IMR-90 (cell line): Measurements from ENCODE around the gene PLEKHD1. TPM values are rescaled to one million over a fixed set of nuclear protein-coding genes. Genes with fewer than 3 reads are reported as not detected.

Experiments
- ATAC-seq: fragments of 200-7000 bp; cut with Tn5 transposase; 2 replicates; pipeline ENCODE4 v1.9.1; 2020; ENCODE audit warnings: low read depth, mild to moderate bottlenecking, moderate library complexity
- BruUV-seq: library from RNA; stranded (reverse); fragments of 400-500 nt; replicated peaks from 2 replicates; lab custom pipeline; 2021; lab: Mats Ljungman, UMichigan
- CTCF ChIA-PET: fragments of 300-600 bp; formaldehyde crosslinking; extraction: SDS; loops from one replicate; lab custom pipeline; 2021; ENCODE audit warnings: antibody characterized with exemption; lab: Yijun Ruan, JAX
- POLR2A ChIA-PET: fragments of 300-600 bp; sonication (Branson Sonifier 250); formaldehyde crosslinking; loops from one replicate; lab custom pipeline; 2022; ENCODE audit warnings: antibody characterized with exemption; ENCODE audit not compliant: unreplicated experiment; lab: Charles Lee
- DNase-seq: peaks from one replicate; pipeline ENCODE4 v3.0.0; 2013
- H2AFZ ChIP-seq: replicated peaks from 2 replicates; pipeline ENCODE3; 2013; ENCODE audit warnings: low read length, mild to moderate bottlenecking; ENCODE audit not compliant: poor library complexity
- H2AK5ac ChIP-seq: 2 replicates; pipeline ENCODE4 v1.6.1; 2013; ENCODE audit warnings: low read depth, low read length, inconsistent platforms
- H2AK9ac ChIP-seq: replicated peaks from 2 replicates; pipeline ENCODE3; 2013; ENCODE audit warnings: mild to moderate bottlenecking, low read depth, low read length, moderate library complexity; ENCODE audit not compliant: poor library complexity
- H2BK120ac ChIP-seq: 2 replicates; pipeline ENCODE4 v1.6.1; 2013; ENCODE audit warnings: low read depth, low read length, inconsistent platforms
- H2BK15ac ChIP-seq: 3 replicates; pipeline ENCODE4 v1.6.1; 2013; ENCODE audit warnings: low read depth, low read length, inconsistent platforms
- H2BK20ac ChIP-seq: 2 replicates; pipeline ENCODE4 v1.6.1; 2013; ENCODE audit warnings: low read depth, mild to moderate bottlenecking, inconsistent platforms, low read length, moderate library complexity
- H2BK5ac ChIP-seq: 2 replicates; pipeline ENCODE4 v1.6.1; 2013; ENCODE audit warnings: mild to moderate bottlenecking, low read depth, low read length, inconsistent platforms; ENCODE audit not compliant: poor library complexity, severe bottlenecking
- H3K14ac ChIP-seq: replicated peaks from 2 replicates; pipeline ENCODE4 v1.6.1; 2013; ENCODE audit warnings: low read depth, low read length, inconsistent platforms
- H3K18ac ChIP-seq: 2 replicates; pipeline ENCODE4 v1.6.1; 2013; ENCODE audit warnings: low read depth, low read length, control low read depth
- H3K23ac ChIP-seq: 2 replicates; pipeline ENCODE4 v1.6.1; 2013; ENCODE audit warnings: low read depth, low read length, inconsistent platforms
- H3K27ac ChIP-seq: 2 replicates; pipeline ENCODE4 v1.5.1; 2013; ENCODE audit warnings: mild to moderate bottlenecking, control low read depth, low read length; ENCODE audit not compliant: insufficient read depth
- H3K27me3 ChIP-seq: 2 replicates; pipeline ENCODE4 v1.6.1; 2013; ENCODE audit warnings: low read length; ENCODE audit not compliant: control insufficient read depth, insufficient read depth
- H3K36me3 ChIP-seq: 2 replicates; pipeline ENCODE4 v1.6.1; 2013; ENCODE audit warnings: low read length, mixed read lengths; ENCODE audit not compliant: control insufficient read depth, insufficient read depth
- H3K4ac ChIP-seq: 2 replicates; pipeline ENCODE4 v1.6.1; 2013; ENCODE audit warnings: low read depth, low read length, inconsistent platforms
- H3K4me1 ChIP-seq: 2 replicates; pipeline ENCODE4 v1.6.1; 2013; ENCODE audit warnings: low read length, mixed read lengths; ENCODE audit not compliant: control insufficient read depth, insufficient read depth
- H3K4me2 ChIP-seq: 2 replicates; pipeline ENCODE4 v1.6.1; 2013; ENCODE audit warnings: low read depth, mild to moderate bottlenecking, control low read depth, low read length, moderate library complexity
- H3K4me3 ChIP-seq: 2 replicates; pipeline ENCODE4 v1.5.1; 2013; ENCODE audit warnings: low read depth, mild to moderate bottlenecking, control low read depth, low read length, moderate library complexity; ENCODE audit not compliant: insufficient read depth
- H3K56ac ChIP-seq: 2 replicates; pipeline ENCODE4 v1.6.1; 2013; ENCODE audit warnings: low read length, inconsistent platforms; ENCODE audit not compliant: insufficient read depth; ENCODE audit errors: extremely low read depth
- H3K79me1 ChIP-seq, 2 experiments: 2 replicates each; pipeline ENCODE4 v1.6.1; 2013; ENCODE audit warnings: low read length in 2 of 2, inconsistent platforms in 1 of 2, low read depth in 1 of 2
- H3K9ac ChIP-seq: 2 replicates; pipeline ENCODE4 v1.6.1; 2013; ENCODE audit warnings: low read depth, low read length, control low read depth
- H3K9me1 ChIP-seq: 2 replicates; pipeline ENCODE4 v1.6.1; 2013; ENCODE audit warnings: low read length, inconsistent platforms; ENCODE audit not compliant: insufficient read depth
- H3K9me3 ChIP-seq: 2 replicates; pipeline ENCODE4 v1.6.1; 2013; ENCODE audit warnings: low read length; ENCODE audit not compliant: control insufficient read depth, insufficient read depth
- H4K20me1 ChIP-seq: 2 replicates; pipeline ENCODE4 v1.6.1; 2013; ENCODE audit warnings: low read length, inconsistent platforms; ENCODE audit not compliant: insufficient read depth
- H4K5ac ChIP-seq: 2 replicates; pipeline ENCODE4 v1.6.1; 2013; ENCODE audit warnings: mild to moderate bottlenecking, low read depth, low read length, control low read depth
- H4K8ac ChIP-seq, 2 experiments: 2 replicates each; pipeline ENCODE4 v1.6.1; 2013; ENCODE audit warnings: low read depth in 2 of 2, low read length in 2 of 2, control low read depth in 1 of 2, inconsistent platforms in 1 of 2
- H4K91ac ChIP-seq: 2 replicates; pipeline ENCODE4 v1.6.1; 2013; ENCODE audit warnings: low read depth, low read length, inconsistent platforms; ENCODE audit not compliant: insufficient read depth
- BHLHE40 ChIP-seq: fragments of 150-350 bp; IDR thresholded peaks from 2 replicates; pipeline ENCODE4 v1.6.1; 2016; ENCODE audit warnings: mild to moderate bottlenecking, low read depth, low read length
- CEBPB ChIP-seq: IDR thresholded peaks from 2 replicates; pipeline ENCODE4 v1.6.1; 2012; ENCODE audit warnings: low read depth, low read length, improper control_type of control experiment
- CHD1 ChIP-seq: IDR thresholded peaks from 2 replicates; pipeline ENCODE4 v1.6.1; 2012; ENCODE audit warnings: low read depth, low read length, improper control_type of control experiment
- FOS ChIP-seq: fragments of 150-350 bp; IDR thresholded peaks from 2 replicates; pipeline ENCODE4 v1.6.1; 2016; ENCODE audit warnings: low read depth, low read length
- MAFK ChIP-seq: IDR thresholded peaks from 2 replicates; pipeline ENCODE4 v1.6.1; 2012; ENCODE audit warnings: low read depth, low read length, improper control_type of control experiment
- MAZ ChIP-seq: IDR thresholded peaks from 2 replicates; pipeline ENCODE4 v1.6.1; 2012; ENCODE audit warnings: low read depth, mild to moderate bottlenecking, low read length, improper control_type of control experiment, moderate library complexity, borderline replicate concordance
- MXI1 ChIP-seq: IDR thresholded peaks from 2 replicates; pipeline ENCODE4 v1.6.1; 2012; ENCODE audit warnings: low read depth, mild to moderate bottlenecking, low read length, moderate library complexity, borderline replicate concordance
- NFE2L2 ChIP-seq: fragments of 150-350 bp; IDR thresholded peaks from 2 replicates; pipeline ENCODE4 v1.6.1; 2016; ENCODE audit warnings: low read depth, mild to moderate bottlenecking, low read length
- POLR2A ChIP-seq: IDR thresholded peaks from 2 replicates; pipeline ENCODE4 v1.6.1; 2012; ENCODE audit warnings: mild to moderate bottlenecking, low read depth, low read length
- RAD21 ChIP-seq: IDR thresholded peaks from 2 replicates; pipeline ENCODE4 v1.6.1; 2012; ENCODE audit warnings: low read length, improper control_type of control experiment
- RCOR1 ChIP-seq: IDR thresholded peaks from 2 replicates; pipeline ENCODE4 v1.6.1; 2012; ENCODE audit warnings: mild to moderate bottlenecking, low read length, improper control_type of control experiment; ENCODE audit not compliant: insufficient replicate concordance
- RFX5 ChIP-seq: IDR thresholded peaks from 2 replicates; pipeline ENCODE4 v1.8.0; 2012; ENCODE audit warnings: low read depth, mild to moderate bottlenecking, low read length, moderate library complexity
- SMC3 ChIP-seq: fragments of 150-350 bp; IDR thresholded peaks from 2 replicates; pipeline ENCODE4 v1.6.1; 2016; ENCODE audit warnings: low read depth, mild to moderate bottlenecking, antibody characterized with exemption, low read length, moderate library complexity
- WGBS, 2 experiments: methylation state at CpG; one replicate each; pipeline versions ENCODE4 v1.1.5 to v1.1.7; 2013; ENCODE audit warnings: missing lambda C conversion rate in 2 of 2; ENCODE audit not compliant: insufficient read length in 1 of 2; ENCODE audit errors: extremely low coverage in 2 of 2; 5-methylcytosine and 5-hydroxymethylcytosine counted together
- dilution Hi-C: fragments of 300-500 bp; cut with HindIII; formaldehyde crosslinking; loops from one replicate; pipeline ENCODE4 v1.14.3; 2018; ENCODE audit warnings: low sequenced_read_pairs; ENCODE audit not compliant: unreplicated experiment
- in situ Hi-C: fragments of 300-500 bp; cut with MboI; formaldehyde crosslinking; loops from 3 replicates; pipeline ENCODE4 v1.14.3; 2019; ENCODE audit warnings: low sequenced_read_pairs, inconsistent platforms, mixed read lengths
- intact Hi-C: fragments of 100-400 bp; cut with micrococcal nuclease; formaldehyde crosslinking; loops from 2 replicates; pipeline ENCODE4 v1.10.0; 2022
- polyA plus RNA-seq, 3 experiments: library from polyadenylated mRNA; depleted of rRNA; stranded (reverse); fragments of >200 nt; gene quantifications; 2 replicates each; pipeline ENCODE4 v1.2.3, GENCODE V29; 2012; ENCODE audit warnings: low replicate concordance in 1 of 3
- total RNA-seq: library from RNA; depleted of rRNA; stranded (reverse); fragments of >200 nt; gene quantifications from 2 replicates; pipeline ENCODE4 v1.2.3, GENCODE V29; 2012
- TF ChIP-seq, protein P1 (sequence below): fragments of 150-350 bp; IDR thresholded peaks from 2 replicates; pipeline ENCODE4 v1.6.1; 2017; ENCODE audit warnings: mild to moderate bottlenecking, antibody characterized with exemption, low read length, low read depth
- TF ChIP-seq, protein P2 (sequence below): conservative IDR thresholded peaks from 2 replicates; pipeline ENCODE4 v1.5.1; 2012; ENCODE audit warnings: mild to moderate bottlenecking, low read depth, low read length, improper control_type of control experiment
- TF ChIP-seq, protein P3 (sequence below): fragments of 150-350 bp; IDR thresholded peaks from 2 replicates; pipeline ENCODE4 v1.6.1; 2016; ENCODE audit warnings: low read depth, mild to moderate bottlenecking, low read length, moderate library complexity, borderline replicate concordance

PLEKHD1 gene
- total and polyA plus RNA-seq, 2 of the 4 experiments (the other 2 are of a cell fraction): under 0.01 TPM; not detected in 1

DNA sequence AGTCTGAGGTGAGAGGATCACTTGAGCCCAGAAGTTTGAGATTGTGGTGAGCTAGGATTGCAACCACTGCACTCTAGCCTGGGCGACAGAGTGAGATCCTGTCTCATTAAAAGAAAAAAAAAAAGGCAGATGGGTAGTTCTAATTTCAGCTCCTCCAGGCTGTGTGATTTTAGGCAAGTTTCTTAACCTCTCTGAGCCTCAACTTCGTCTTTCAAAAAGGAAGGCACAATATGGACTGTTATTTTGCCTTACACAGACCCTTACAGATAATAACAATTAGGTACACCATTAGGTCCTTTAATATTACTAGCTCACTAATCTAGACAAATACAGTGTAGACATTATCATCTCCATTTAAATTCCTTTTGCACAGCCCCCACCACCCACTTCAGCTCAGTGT is 94.9 kb downstream of the PLEKHD1 start:
- Histone ChIP-seq H4K91ac (no peak overlapping the region), H2AK9ac (no peak overlapping the region), H2BK20ac (no peak overlapping the region), H3K23ac (no peak overlapping the region), H3K36me3 (no peaks in the 10 kb centered on the region), H3K14ac (no peak overlapping the region), H3K4me3 (no peak overlapping the region), H3K4ac (no peak overlapping the region), H2BK120ac (no peak overlapping the region), H4K8ac (no peak overlapping the region), H3K9me1 (0 out of 2 replicates have a peak, but pooled peaks cover 6% of the 10 kb centered on the region), H3K18ac (no peak overlapping the region), H2BK5ac (no peak overlapping the region), H3K9ac (no peak overlapping the region), H2AK5ac (no peak overlapping the region), H2AFZ (no peak overlapping the region), H3K79me1 (no peaks in the 10 kb centered on the region), H4K5ac (no peak overlapping the region), H3K27ac (no peak overlapping the region), H4K20me1 (no peaks in the 10 kb centered on the region), H3K56ac (no peak overlapping the region), H3K9me3 (no peaks in the 10 kb centered on the region), H3K4me2 (no peak overlapping the region), H3K27me3 (peaks cover 21% of the 10 kb centered on the region), H3K4me1 (no peaks in the 10 kb centered on the region), H2BK15ac (no peak overlapping the region)
- dilution Hi-C loops: no loop called here
- ATAC-seq: no peak
- ChIA-PET CTCF (interaction anchor here (0.9 to 2.3 kb wide), 5 partner anchors 9 to 148 kb away, joined by 3 to 8 read pairs (median 4); no protein-coding TSS in a partner anchor), POLR2A (no interaction called here)
- intact Hi-C loops: no loop called here
- no TSS peak for BruUV-seq
- no peak for DNase-seq
- in situ Hi-C loops: loop anchor here (25.0 kb wide), 1 partner anchor 433 kb away; no protein-coding TSS in a partner anchor
- WGBS, 2 experiments: 88% methylated on average over 1 of the region's 2 CpGs; no CpG with 5 or more reads in 1 of the 2 experiments
- TF ChIP-seq, protein P1, sequence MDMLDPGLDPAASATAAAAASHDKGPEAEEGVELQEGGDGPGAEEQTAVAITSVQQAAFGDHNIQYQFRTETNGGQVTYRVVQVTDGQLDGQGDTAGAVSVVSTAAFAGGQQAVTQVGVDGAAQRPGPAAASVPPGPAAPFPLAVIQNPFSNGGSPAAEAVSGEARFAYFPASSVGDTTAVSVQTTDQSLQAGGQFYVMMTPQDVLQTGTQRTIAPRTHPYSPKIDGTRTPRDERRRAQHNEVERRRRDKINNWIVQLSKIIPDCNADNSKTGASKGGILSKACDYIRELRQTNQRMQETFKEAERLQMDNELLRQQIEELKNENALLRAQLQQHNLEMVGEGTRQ: no peak
- TF ChIP-seq CHD1 (no peak), FOS (no peak), MXI1 (no peak), MAFK (no peak), BHLHE40 (no peak), RFX5 (no peak), NFE2L2 (no peak), RAD21 (no peak), CEBPB (no peak), POLR2A (no peak), MAZ (no peak), RCOR1 (no peak), SMC3 (no peak)
- TF ChIP-seq, protein P2, sequence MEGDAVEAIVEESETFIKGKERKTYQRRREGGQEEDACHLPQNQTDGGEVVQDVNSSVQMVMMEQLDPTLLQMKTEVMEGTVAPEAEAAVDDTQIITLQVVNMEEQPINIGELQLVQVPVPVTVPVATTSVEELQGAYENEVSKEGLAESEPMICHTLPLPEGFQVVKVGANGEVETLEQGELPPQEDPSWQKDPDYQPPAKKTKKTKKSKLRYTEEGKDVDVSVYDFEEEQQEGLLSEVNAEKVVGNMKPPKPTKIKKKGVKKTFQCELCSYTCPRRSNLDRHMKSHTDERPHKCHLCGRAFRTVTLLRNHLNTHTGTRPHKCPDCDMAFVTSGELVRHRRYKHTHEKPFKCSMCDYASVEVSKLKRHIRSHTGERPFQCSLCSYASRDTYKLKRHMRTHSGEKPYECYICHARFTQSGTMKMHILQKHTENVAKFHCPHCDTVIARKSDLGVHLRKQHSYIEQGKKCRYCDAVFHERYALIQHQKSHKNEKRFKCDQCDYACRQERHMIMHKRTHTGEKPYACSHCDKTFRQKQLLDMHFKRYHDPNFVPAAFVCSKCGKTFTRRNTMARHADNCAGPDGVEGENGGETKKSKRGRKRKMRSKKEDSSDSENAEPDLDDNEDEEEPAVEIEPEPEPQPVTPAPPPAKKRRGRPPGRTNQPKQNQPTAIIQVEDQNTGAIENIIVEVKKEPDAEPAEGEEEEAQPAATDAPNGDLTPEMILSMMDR: no peak
- TF ChIP-seq, protein P3, sequence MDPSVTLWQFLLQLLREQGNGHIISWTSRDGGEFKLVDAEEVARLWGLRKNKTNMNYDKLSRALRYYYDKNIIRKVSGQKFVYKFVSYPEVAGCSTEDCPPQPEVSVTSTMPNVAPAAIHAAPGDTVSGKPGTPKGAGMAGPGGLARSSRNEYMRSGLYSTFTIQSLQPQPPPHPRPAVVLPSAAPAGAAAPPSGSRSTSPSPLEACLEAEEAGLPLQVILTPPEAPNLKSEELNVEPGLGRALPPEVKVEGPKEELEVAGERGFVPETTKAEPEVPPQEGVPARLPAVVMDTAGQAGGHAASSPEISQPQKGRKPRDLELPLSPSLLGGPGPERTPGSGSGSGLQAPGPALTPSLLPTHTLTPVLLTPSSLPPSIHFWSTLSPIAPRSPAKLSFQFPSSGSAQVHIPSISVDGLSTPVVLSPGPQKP: no peak
